HepG2 (cell line): ENCODE measurements around the gene PNPLA1. TPM values are rescaled to one million over a fixed set of nuclear protein-coding genes. Genes with fewer than 3 reads are reported as not detected.

Experiments
- ATAC-seq: fragments of 200-7000 bp; cut with Tn5 transposase; 3 replicates; pipeline ENCODE4 v1.9.1; 2020; ENCODE audit warnings: mild to moderate bottlenecking, moderate library complexity
- BruUV-seq: library from RNA; stranded (reverse); fragments of 400-500 nt; replicated peaks from 2 replicates; lab custom pipeline; 2021; lab: Mats Ljungman, UMichigan
- CTCF ChIA-PET: fragments of 300-600 bp; formaldehyde crosslinking; extraction: SDS; loops from one replicate; lab custom pipeline; 2021; ENCODE audit warnings: low total read pairs, inconsistent platforms, low intra/inter-chr PET ratio; lab: Yijun Ruan, JAX
- POLR2A ChIA-PET: fragments of 350-600 bp; sonication (Branson Sonifier 250); formaldehyde crosslinking; loops from one replicate; lab custom pipeline; 2020; ENCODE audit warnings: antibody characterized with exemption, inconsistent platforms; lab: Yijun Ruan, JAX
- DNase-seq: peaks from one replicate; pipeline ENCODE4 v3.0.0-alpha.2; 2015; ENCODE audit warnings: low spot score
- FAIRE-seq: peaks from 3 replicates; lab custom pipeline; 2011; peaks lifted over from hg19 to GRCh38; lab: Jason Lieb, UNC
- H2AFZ ChIP-seq: one replicate; pipeline ENCODE4 v1.6.1; 2011; ENCODE audit warnings: low read length, inconsistent platforms
- H3K27ac ChIP-seq: fragments of 300-600 bp; 3 replicates; pipeline ENCODE4 v1.8.0; 2011; ENCODE audit warnings: mixed run types, mild to moderate bottlenecking, mixed read lengths, low read length, inconsistent platforms; ENCODE audit not compliant: insufficient read depth; ENCODE audit errors: extremely low read length
- H3K27me3 ChIP-seq, 2 experiments: fragments of 200-600 bp in 1 of 2; 2 replicates in 1 of 2; 3 replicates in 1 of 2; pipeline versions ENCODE4 v1.6.0 to v1.8.0; 2011; ENCODE audit warnings: low read length in 2 of 2, mild to moderate bottlenecking in 2 of 2, moderate library complexity in 2 of 2, inconsistent platforms in 1 of 2; ENCODE audit not compliant: insufficient read depth in 2 of 2, control insufficient read depth in 1 of 2
- H3K36me3 ChIP-seq, 2 experiments: fragments of 200-600 bp in 1 of 2; replicated peaks in 1 of 2; 2 replicates in 1 of 2; 3 replicates in 1 of 2; pipeline versions ENCODE4 v1.5.1 to v1.8.0; 2011; ENCODE audit warnings: low read length in 2 of 2, inconsistent platforms in 1 of 2; ENCODE audit not compliant: insufficient read depth in 2 of 2, control insufficient read depth in 1 of 2
- H3K4me1 ChIP-seq: 2 replicates; pipeline ENCODE4 v1.5.1; 2012; ENCODE audit warnings: low read length, inconsistent platforms; ENCODE audit not compliant: insufficient read depth
- H3K4me2 ChIP-seq: 2 replicates; pipeline ENCODE4 v1.6.0; 2011; ENCODE audit warnings: low read depth, low read length, inconsistent platforms
- H3K4me3 ChIP-seq, 3 experiments: fragments of 200-600 bp in 1 of 3; sonication (generic), shearing (Covaris generic) in 1 of 3; replicated peaks in 1 of 3; 2 replicates each; pipeline ENCODE4 v1.5.1; 2011 to 2016; ENCODE audit warnings: low read length in 3 of 3, inconsistent platforms in 2 of 3, low read depth in 2 of 3, mild to moderate bottlenecking in 2 of 3, control low read depth in 1 of 3, mixed read lengths in 1 of 3; ENCODE audit not compliant: insufficient read depth in 1 of 3
- H3K79me2 ChIP-seq: one replicate; pipeline ENCODE4 v1.6.1; 2011; ENCODE audit warnings: low read length, inconsistent platforms; ENCODE audit not compliant: insufficient read depth
- H3K9ac ChIP-seq: 2 replicates; pipeline ENCODE4 v1.6.0; 2011; ENCODE audit warnings: mild to moderate bottlenecking, low read depth, low read length, inconsistent platforms; ENCODE audit not compliant: insufficient read depth
- H3K9me3 ChIP-seq: 2 replicates; pipeline ENCODE4 v1.5.1; 2012; ENCODE audit warnings: mild to moderate bottlenecking, low read length
- H4K20me1 ChIP-seq: 2 replicates; pipeline ENCODE4 v1.6.0; 2011; ENCODE audit warnings: inconsistent platforms, mild to moderate bottlenecking, low read length, moderate library complexity; ENCODE audit not compliant: insufficient read depth
- HOXA3 ChIP-seq: sonication (generic); formaldehyde crosslinking; IDR thresholded peaks from 2 replicates; pipeline ENCODE4 v1.5.0; 2020; ENCODE audit warnings: missing genetic modification reagents
- HOXA5 ChIP-seq: sonication (generic); formaldehyde crosslinking; IDR thresholded peaks from 2 replicates; pipeline ENCODE4 v1.4.0; 2020; ENCODE audit warnings: missing genetic modification reagents
- JUN ChIP-seq: sonication (generic); formaldehyde crosslinking; IDR thresholded peaks from 2 replicates; pipeline ENCODE4 v1.4.0; 2020; ENCODE audit warnings: mild to moderate bottlenecking, missing genetic modification reagents
- RFXANK ChIP-seq: IDR thresholded peaks from 2 replicates; pipeline ENCODE4 v1.6.1; 2016
- SKI ChIP-seq: fragments of 450-650 bp; IDR thresholded peaks from one replicate; pipeline ENCODE4 v1.6.1; 2018; ENCODE audit warnings: mild to moderate bottlenecking; ENCODE audit not compliant: partially characterized antibody
- ZBTB21 ChIP-seq: sonication (generic); formaldehyde crosslinking; IDR thresholded peaks from 2 replicates; pipeline ENCODE4 v1.4.0; 2020; ENCODE audit warnings: missing genetic modification reagents
- ZBTB33 ChIP-seq: sonication (generic); formaldehyde crosslinking; IDR thresholded peaks from 2 replicates; pipeline ENCODE4 v1.4.0; 2020; ENCODE audit warnings: missing genetic modification reagents
- ZMAT3 ChIP-seq: sonication (generic); formaldehyde crosslinking; conservative IDR thresholded peaks from 2 replicates; pipeline ENCODE4 v1.7.0; 2021; ENCODE audit warnings: missing genetic modification reagents
- ZNF136 ChIP-seq: sonication (generic); formaldehyde crosslinking; IDR thresholded peaks from 2 replicates; pipeline ENCODE4 v1.8.1; 2022; ENCODE audit warnings: low read depth, mild to moderate bottlenecking, moderate library complexity, missing genetic modification reagents
- ZNF350 ChIP-seq: sonication (generic); formaldehyde crosslinking; IDR thresholded peaks from 2 replicates; pipeline ENCODE4 v1.4.0; 2020; ENCODE audit warnings: mild to moderate bottlenecking, low read depth, missing genetic modification reagents, borderline replicate concordance
- ZNF446 ChIP-seq: sonication (generic); formaldehyde crosslinking; IDR thresholded peaks from 2 replicates; pipeline ENCODE4 v1.5.0; 2020; ENCODE audit warnings: mild to moderate bottlenecking, missing genetic modification reagents
- ZNF574 ChIP-seq: sonication (generic); formaldehyde crosslinking; IDR thresholded peaks from 2 replicates; pipeline ENCODE4 v1.4.0; 2020; ENCODE audit warnings: missing genetic modification reagents
- ZNF839 ChIP-seq: sonication (generic); formaldehyde crosslinking; IDR thresholded peaks from 2 replicates; pipeline ENCODE4 v1.4.0; 2020; ENCODE audit warnings: missing genetic modification reagents, mild to moderate bottlenecking, borderline replicate concordance
- ZNF891 ChIP-seq: sonication (generic); formaldehyde crosslinking; IDR thresholded peaks from 2 replicates; pipeline ENCODE4 v1.5.0; 2020; ENCODE audit warnings: mild to moderate bottlenecking, missing genetic modification reagents
- ZSCAN12 ChIP-seq: sonication (generic); formaldehyde crosslinking; IDR thresholded peaks from 2 replicates; pipeline ENCODE4 v1.9.0; 2021; ENCODE audit warnings: mild to moderate bottlenecking, missing genetic modification reagents
- WGBS: methylation state at CpG from one replicate; pipeline ENCODE4 v1.1.6; 2017; ENCODE audit warnings: low lambda C conversion rate; 5-methylcytosine and 5-hydroxymethylcytosine counted together
- in situ Hi-C: cut with HindIII; loops from 2 replicates; pipeline ENCODE4 v1.10.0; 2017; ENCODE audit warnings: low pct_unique_long_range_greater_than_20kb; ENCODE audit not compliant: extremely low pct_ligation_motif_present
- intact Hi-C: fragments of 100-400 bp; cut with micrococcal nuclease; formaldehyde crosslinking; loops from one replicate; pipeline ENCODE4 v1.10.0; 2022; ENCODE audit not compliant: unreplicated experiment
- polyA plus RNA-seq, 8 experiments: library from polyadenylated mRNA; depleted of rRNA in 3 of 8; stranded (reverse) in 7 of 8; unstranded in 1 of 8; fragments of >200 nt; fragmentation: Illumina TruSeq in 4 of 8; extraction: Trizol in 4 of 8; gene quantifications; 2 replicates each; pipeline versions ENCODE4 v1.2.1 to v1.2.3, GENCODE V29; 2011 to 2016; ENCODE audit warnings: low read depth in 4 of 8, missing spikeins in 1 of 8, mixed read lengths in 1 of 8; ENCODE audit not compliant: insufficient read depth in 1 of 8
- total RNA-seq, 5 experiments: library from RNA; depleted of rRNA; stranded (reverse); fragments of >200 nt; fragmentation: Illumina TruSeq; extraction: Trizol; gene quantifications; 2 replicates each; pipeline ENCODE4 v1.2.3, GENCODE V29; 2016; ENCODE audit warnings: low read depth in 1 of 5

The PNPLA1 gene
- total and polyA plus RNA-seq, 2 of the 13 experiments (the other 11 are each of a cell fraction or from before 2014, with no cell fraction given), result not detected

GRCh38 chr6:36340618-36341454 is 71.0 kb downstream of the PNPLA1 start:
- FAIRE-seq, result peak; percentile 83
- no peak overlapping the region for H3K9ac ChIP-seq
- H3K79me2 ChIP-seq, result no peaks in the 10 kb centered on the region
- peak; percentile 33; the same call in 1 of the 2 replicates for TF ChIP-seq ZBTB33
- TF ChIP-seq ZNF136, result 0 out of 2 replicates have a peak, but pooled peaks have one; percentile 68
- TF ChIP-seq SKI, result no peak
- TF ChIP-seq JUN (CRISPR knock-in tag), result peak; percentile 45; the same call in 1 of the 2 replicates
- TF ChIP-seq ZSCAN12, result no peak
- TF ChIP-seq ZNF891 (CRISPR knock-in tag), result peak; percentile 45
- 0 out of 2 replicates have a peak, but pooled peaks have one; percentile 35 for TF ChIP-seq HOXA5 (CRISPR knock-in tag)
- TF ChIP-seq ZNF574 (CRISPR knock-in tag), result peak; percentile 16; the same call in 1 of the 2 replicates
- TF ChIP-seq ZNF446 (CRISPR knock-in tag), result 0 out of 2 replicates have a peak, but pooled peaks have one; percentile 38
- peak; percentile 48; the same call in 1 of the 2 replicates for TF ChIP-seq ZNF350 (CRISPR knock-in tag)
- no peak for TF ChIP-seq ZNF839 (CRISPR knock-in tag)
- TF ChIP-seq RFXANK, result no peak
- peak; percentile 77; the same call in 1 of the 2 replicates for TF ChIP-seq HOXA3 (CRISPR knock-in tag)
- peak; percentile 17; the same call in 1 of the 2 replicates for TF ChIP-seq ZBTB21 (CRISPR knock-in tag)
- no peak for TF ChIP-seq ZMAT3

More at GRCh38 chr6:36340618-36341454, 71.0 kb downstream of the PNPLA1 start:
- POLR2A ChIA-PET, result interaction anchor here (1.0 to 1.3 kb wide), 2 partner anchors 16 to 17 kb away, joined by 3 to 5 read pairs; no protein-coding TSS in a partner anchor
- intact Hi-C loops, result loop anchor here (1.0 kb wide), 1 partner anchor 19 kb away; no protein-coding TSS in a partner anchor
- no TSS peak for BruUV-seq
- Histone ChIP-seq H3K36me3 (no peaks in the 10 kb centered on the region), H3K4me1 (peaks cover 27% of the 10 kb centered on the region), H3K4me2 (peak overlapping the region; percentile 94), H3K4me3 (peak overlapping the region; percentile 19 to 69 (median 35); a peak in 5 of 6 replicates), H2AFZ (peak overlapping the region; percentile 96), H3K27me3 (peaks cover 2 to 21% of the 10 kb centered on the region in 2 experiments; a peak in 4 of 5 replicates), H3K27ac (no peak overlapping the region), H4K20me1 (no peaks in the 10 kb centered on the region), H3K9me3 (no peaks in the 10 kb centered on the region)
- WGBS, result 23% methylated on average over 26 of the region's 36 CpGs
- DNase-seq (peak; percentile 44), ATAC-seq (peak; percentile 88)
- CTCF ChIA-PET, result interaction anchor here (0.8 to 2.2 kb wide), 2 partner anchors 20 to 39 kb away, joined by 3 to 14 read pairs; no protein-coding TSS in a partner anchor
- in situ Hi-C loops, result no loop called here
